AG04449 (cell line): Measurements from ENCODE around the gene AP1AR.

ENCODE experiments used
- CTCF ChIA-PET: fragments of 350-600 bp; formaldehyde crosslinking; extraction: SDS; loops from one replicate; lab custom pipeline; 2021; ENCODE audit warnings: antibody characterized with exemption; lab: Yijun Ruan, JAX
- POLR2A ChIA-PET: fragments of 400-600, 350-600 bp; formaldehyde crosslinking; extraction: SDS; loops from one replicate; lab custom pipeline; 2020; ENCODE audit warnings: antibody characterized with exemption, inconsistent platforms; lab: Yijun Ruan, JAX
- DNase-seq: peaks from one replicate; pipeline ENCODE4 v3.0.0-alpha.2; 2010; ENCODE audit warnings: low read depth, low spot score
- H3K4me3 ChIP-seq: 2 replicates; pipeline ENCODE4 v1.5.1; 2011; ENCODE audit warnings: low read depth, mild to moderate bottlenecking, control low read depth, low read length
- CTCF ChIP-seq: IDR thresholded peaks from one replicate; pipeline ENCODE4 v1.5.1; 2011; ENCODE audit warnings: mild to moderate bottlenecking, moderate library complexity, low read length, control low read depth, inconsistent platforms; ENCODE audit not compliant: insufficient read depth; ENCODE audit errors: missing control alignments

AP1AR gene

GRCh38 chr4:112282860-112283667, 51.5 kb downstream of the AP1AR start:
- ChIA-PET CTCF (interaction anchor here (1.5 kb wide), 1 partner anchor 14 kb away, joined by 3 read pairs; the partner anchor contains the start of gene ALPK1), POLR2A (interaction anchor here (0.7 kb wide), 1 partner anchor 162 kb away, joined by 4 read pairs; no protein-coding TSS in a partner anchor)
- DNase-seq: no peak
- no peak overlapping the region for H3K4me3 ChIP-seq
- TF ChIP-seq CTCF: no peak

DNA sequence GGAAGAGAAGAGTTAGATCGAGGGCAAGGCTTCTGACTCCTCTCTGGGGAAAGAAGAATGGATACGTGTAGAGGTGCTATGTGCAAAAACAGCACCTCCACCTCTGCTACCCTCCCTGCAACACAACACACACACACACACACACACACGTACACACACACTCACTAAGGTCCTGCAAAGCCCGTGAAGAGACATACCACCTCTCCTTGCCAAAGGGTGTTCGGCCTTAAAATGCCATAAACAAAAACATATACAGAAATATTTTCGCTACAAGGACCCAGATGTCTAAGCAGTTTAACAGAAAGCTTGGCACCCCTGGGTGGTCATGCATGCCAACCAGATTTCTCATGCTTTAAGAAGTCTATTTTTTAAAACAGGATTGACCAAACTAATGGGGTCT, 52.6 kb downstream of the AP1AR start:
- H3K4me3 ChIP-seq: peak overlapping the region; percentile 74
- POLR2A ChIA-PET: interaction anchor here (0.7 kb wide), 1 partner anchor 163 kb away, joined by 4 read pairs; no protein-coding TSS in a partner anchor
- no peak for TF ChIP-seq CTCF

DNA sequence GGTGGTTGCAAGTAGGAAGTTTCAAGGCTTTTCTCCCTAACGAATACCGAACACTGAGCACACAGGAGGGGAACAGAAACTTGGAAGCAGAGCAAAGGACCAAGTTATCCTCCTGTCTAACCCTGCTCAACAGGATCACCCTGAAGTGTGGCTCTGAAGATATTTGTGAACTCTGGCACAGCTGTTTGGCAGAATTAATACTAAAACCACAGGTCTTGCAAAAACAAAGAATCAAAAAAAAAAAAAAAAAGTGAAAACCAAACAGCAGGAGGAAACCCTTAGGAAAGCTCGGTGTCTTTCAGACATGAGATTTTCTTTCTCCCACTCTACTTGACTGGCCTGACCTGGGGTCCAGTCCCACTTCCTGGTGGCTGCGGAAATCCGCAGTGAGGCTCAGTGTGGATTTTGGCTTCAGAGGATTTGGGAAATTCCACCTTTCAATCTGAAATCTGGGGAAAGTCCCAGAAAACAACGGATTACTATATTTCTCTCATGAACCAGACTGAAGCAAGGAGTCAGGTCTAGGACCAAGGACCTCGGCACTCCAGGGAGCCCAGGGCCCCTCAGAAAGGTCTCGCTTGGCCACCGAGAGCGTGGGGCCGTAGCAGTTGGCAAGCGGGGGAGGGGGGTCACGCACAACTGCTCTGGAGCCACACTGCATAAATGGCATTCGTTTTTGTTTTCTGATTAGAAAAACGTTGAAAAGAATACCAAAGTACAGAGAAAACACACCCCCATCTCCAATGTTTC, 53.2 kb downstream of the AP1AR start:
- no peak for DNase-seq
- ChIA-PET CTCF (interaction anchor here (1.7 kb wide), 1 partner anchor 18 kb away, joined by 6 read pairs; no protein-coding TSS in a partner anchor), POLR2A (no interaction called here)

More for the DNA sequence above, 52.6 kb downstream of the AP1AR start:
- CTCF ChIA-PET: interaction anchor here (1.5 kb wide), 1 partner anchor 13 kb away, joined by 3 read pairs; the partner anchor contains the start of gene ALPK1
- DNase-seq: no peak

GRCh38 chr4:112287258-112287989, 55.8 kb downstream of the AP1AR start:
- ChIA-PET POLR2A (no interaction called here), CTCF (interaction anchor here (1.1 to 1.4 kb wide), 2 partner anchors 187 to 350 kb away, joined by 3 to 4 read pairs; no protein-coding TSS in a partner anchor)
- no peak for TF ChIP-seq CTCF
- DNase-seq: no peak
- H3K4me3 ChIP-seq: no peak overlapping the region

More for the DNA sequence above, 53.2 kb downstream of the AP1AR start:
- TF ChIP-seq CTCF: no peak
- peak overlapping the region; percentile 74 for H3K4me3 ChIP-seq

- DNase-seq: no peak
- H3K4me3 ChIP-seq: no peak overlapping the region
- no peak for TF ChIP-seq CTCF
- POLR2A ChIA-PET: no interaction called here
- CTCF ChIA-PET: interaction anchor here (1.1 kb wide), 1 partner anchor 349 kb away, joined by 3 read pairs; no protein-coding TSS in a partner anchor
These were observed 56.9 kb downstream of the AP1AR start for GRCh38 chr4:112288455-112288854.
